Lung (tissue), 12 donors: ENCODE data around the gene MT1G. TPM values are rescaled to one million over a fixed set of nuclear protein-coding genes. Genes with fewer than 3 reads are reported as not detected.
"Not testable (repeated sequence)": the region's sequence is repeated elsewhere in the genome, so short reads cannot be mapped to it uniquely, and the experiment has no call there.

ENCODE experiments used
- ATAC-seq: fragments of 200-7000 bp; cut with Tn5 transposase; one replicate; pipeline ENCODE4 v1.9.1; 2020; ENCODE audit warnings: moderate number of reproducible peaks; ENCODE audit not compliant: insufficient read depth, low FRiP score
- DNase-seq, 3 donors: peaks; one replicate each; pipeline ENCODE4 v3.0.0-alpha.2; 2013 to 2017
- H3K27ac ChIP-seq, 2 donors: one replicate each; pipeline ENCODE4 v1.5.1; 2013; ENCODE audit warnings: mild to moderate bottlenecking in 2 of 2, moderate library complexity in 2 of 2, control low read depth in 1 of 2, inconsistent platforms in 1 of 2, low read depth in 1 of 2, low read length in 1 of 2
- H3K27me3 ChIP-seq, 3 donors: one replicate each; pipeline ENCODE4 v1.5.1; 2013; ENCODE audit warnings: low read length in 2 of 3; ENCODE audit not compliant: control insufficient read depth in 3 of 3, insufficient read depth in 3 of 3
- H3K36me3 ChIP-seq, 4 donors: one replicate each; pipeline ENCODE4 v1.5.1; 2013; ENCODE audit warnings: low read length in 4 of 4, mild to moderate bottlenecking in 1 of 4, moderate library complexity in 1 of 4; ENCODE audit not compliant: control insufficient read depth in 4 of 4, insufficient read depth in 4 of 4
- H3K4me1 ChIP-seq, 5 donors: one replicate each; pipeline ENCODE4 v1.5.1; 2013; ENCODE audit warnings: low read length in 5 of 5, mild to moderate bottlenecking in 2 of 5, moderate library complexity in 1 of 5; ENCODE audit not compliant: control insufficient read depth in 5 of 5, insufficient read depth in 5 of 5
- H3K4me3 ChIP-seq: one replicate; pipeline ENCODE4 v1.5.1; 2013; ENCODE audit warnings: mild to moderate bottlenecking, control low read depth, moderate library complexity
- H3K9ac ChIP-seq, 2 donors: one replicate each; pipeline ENCODE4 v1.5.1; 2013; ENCODE audit warnings: low read length in 2 of 2, control low read depth in 1 of 2; ENCODE audit not compliant: insufficient read depth in 1 of 2
- H3K9me3 ChIP-seq, 4 donors: one replicate each; pipeline ENCODE4 v1.5.1; 2013; ENCODE audit warnings: low read length in 3 of 4, mild to moderate bottlenecking in 1 of 4, moderate library complexity in 1 of 4; ENCODE audit not compliant: control insufficient read depth in 4 of 4, insufficient read depth in 3 of 4
- WGBS, 2 donors: extraction: QIAGEN DNeasy Blood & Tissue Kit; methylation state at CpG; one replicate each; pipeline ENCODE4 v1.1.7; 2013; 5-methylcytosine and 5-hydroxymethylcytosine counted together
- polyA plus RNA-seq, 2 donors: library from polyadenylated mRNA; stranded (reverse); fragments of 200-250 nt; gene quantifications; one replicate each; pipeline ENCODE4 v1.2.1, GENCODE V29; 2013
- total RNA-seq, 2 donors: library from RNA; depleted of rRNA in 1 of 2; stranded (reverse); fragments of >200 nt in 1 of 2; gene quantifications; one replicate each; pipeline ENCODE4 v1.2.1, GENCODE V29; 2014 to 2021
- TF ChIP-seq, protein P1 (sequence below): IDR thresholded peaks from 2 replicates; pipeline ENCODE4 v1.5.1; 2012; ENCODE audit warnings: mild to moderate bottlenecking; ENCODE audit errors: control extremely low read depth, extremely low read depth
- donor health status: control.
- donor health status: control.
- donor health status: Bipolar disorder and iron deficiency.
- donor health status: healthy.
- donor health status: DM: yes; HTN: yes; CAD: no.

MT1G gene
- total and polyA plus RNA-seq, 4 donors: 3.5 to 140 (median 78.0) TPM

DNA sequence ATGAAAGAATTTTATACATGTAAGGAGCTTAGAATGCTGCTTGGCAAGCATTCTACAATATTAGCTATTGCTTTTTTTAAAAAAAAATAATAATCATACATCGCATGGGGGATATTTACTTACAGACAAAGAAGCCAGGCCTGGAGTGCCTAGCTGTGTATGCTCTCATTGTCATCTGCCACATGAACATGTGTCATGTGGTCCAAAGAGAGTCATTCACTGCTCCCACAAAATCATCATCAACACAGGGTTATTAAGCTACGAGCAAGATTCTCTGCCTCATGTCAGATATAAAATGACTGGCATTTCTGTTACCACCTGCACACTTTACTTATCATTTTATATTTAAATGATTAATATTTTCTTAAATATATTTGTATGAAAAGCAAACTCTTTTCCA lies 44.2 kb downstream of the MT1G start:
- WGBS, 2 donors: 96 to 98% methylated on average over 2 of the region's 2 CpGs
- no peaks in the 10 kb centered on the region for H3K36me3 ChIP-seq
- no peaks in the 10 kb centered on the region for H3K9me3 ChIP-seq
- no peak for DNase-seq
- peaks cover 0 to 13% (median 0%) of the 10 kb centered on the region in 5 donors for H3K4me1 ChIP-seq
- H3K27me3 ChIP-seq: peaks cover 0 to 31% (median 17%) of the 10 kb centered on the region in 3 donors
- no peak overlapping the region for H3K4me3 ChIP-seq
- ATAC-seq: no peak
- H3K9ac ChIP-seq: no peak overlapping the region
- TF ChIP-seq, protein P1, sequence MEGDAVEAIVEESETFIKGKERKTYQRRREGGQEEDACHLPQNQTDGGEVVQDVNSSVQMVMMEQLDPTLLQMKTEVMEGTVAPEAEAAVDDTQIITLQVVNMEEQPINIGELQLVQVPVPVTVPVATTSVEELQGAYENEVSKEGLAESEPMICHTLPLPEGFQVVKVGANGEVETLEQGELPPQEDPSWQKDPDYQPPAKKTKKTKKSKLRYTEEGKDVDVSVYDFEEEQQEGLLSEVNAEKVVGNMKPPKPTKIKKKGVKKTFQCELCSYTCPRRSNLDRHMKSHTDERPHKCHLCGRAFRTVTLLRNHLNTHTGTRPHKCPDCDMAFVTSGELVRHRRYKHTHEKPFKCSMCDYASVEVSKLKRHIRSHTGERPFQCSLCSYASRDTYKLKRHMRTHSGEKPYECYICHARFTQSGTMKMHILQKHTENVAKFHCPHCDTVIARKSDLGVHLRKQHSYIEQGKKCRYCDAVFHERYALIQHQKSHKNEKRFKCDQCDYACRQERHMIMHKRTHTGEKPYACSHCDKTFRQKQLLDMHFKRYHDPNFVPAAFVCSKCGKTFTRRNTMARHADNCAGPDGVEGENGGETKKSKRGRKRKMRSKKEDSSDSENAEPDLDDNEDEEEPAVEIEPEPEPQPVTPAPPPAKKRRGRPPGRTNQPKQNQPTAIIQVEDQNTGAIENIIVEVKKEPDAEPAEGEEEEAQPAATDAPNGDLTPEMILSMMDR: no peak
- no peak overlapping the region for H3K27ac ChIP-seq

DNA sequence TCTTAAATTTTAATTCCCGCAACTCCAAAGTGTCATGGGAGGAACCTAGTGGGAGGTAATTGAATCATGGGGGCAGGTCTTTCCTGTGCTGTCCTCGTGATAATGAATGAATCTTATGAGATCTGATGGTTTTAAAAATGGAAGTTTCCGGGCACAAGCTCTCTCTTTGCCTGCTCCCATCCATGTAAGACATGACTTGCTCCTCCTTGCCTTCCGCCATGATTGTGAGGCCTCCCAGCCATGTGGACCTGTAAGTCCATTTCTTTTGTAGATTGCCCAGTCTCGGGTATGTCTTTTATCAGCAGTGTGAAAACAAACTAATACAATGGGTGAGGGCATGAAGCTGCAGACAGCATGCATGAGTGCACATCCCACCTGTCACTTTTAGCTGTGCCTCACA lies 44.7 kb downstream of the MT1G start:
- 91 to 96% methylated on average over 5 of the region's 5 CpGs for WGBS, 2 donors
- ATAC-seq, H3K4me3 ChIP-seq, H3K9me3 ChIP-seq, H3K27ac ChIP-seq, H3K9ac ChIP-seq, H3K36me3 ChIP-seq, DNase-seq: not testable (repeated sequence)
- Histone ChIP-seq H3K27me3 (peaks cover 0 to 34% (median 17%) of the 10 kb centered on the region in 3 donors), H3K4me1 (peaks cover 0 to 15% (median 0%) of the 10 kb centered on the region in 5 donors)

DNA sequence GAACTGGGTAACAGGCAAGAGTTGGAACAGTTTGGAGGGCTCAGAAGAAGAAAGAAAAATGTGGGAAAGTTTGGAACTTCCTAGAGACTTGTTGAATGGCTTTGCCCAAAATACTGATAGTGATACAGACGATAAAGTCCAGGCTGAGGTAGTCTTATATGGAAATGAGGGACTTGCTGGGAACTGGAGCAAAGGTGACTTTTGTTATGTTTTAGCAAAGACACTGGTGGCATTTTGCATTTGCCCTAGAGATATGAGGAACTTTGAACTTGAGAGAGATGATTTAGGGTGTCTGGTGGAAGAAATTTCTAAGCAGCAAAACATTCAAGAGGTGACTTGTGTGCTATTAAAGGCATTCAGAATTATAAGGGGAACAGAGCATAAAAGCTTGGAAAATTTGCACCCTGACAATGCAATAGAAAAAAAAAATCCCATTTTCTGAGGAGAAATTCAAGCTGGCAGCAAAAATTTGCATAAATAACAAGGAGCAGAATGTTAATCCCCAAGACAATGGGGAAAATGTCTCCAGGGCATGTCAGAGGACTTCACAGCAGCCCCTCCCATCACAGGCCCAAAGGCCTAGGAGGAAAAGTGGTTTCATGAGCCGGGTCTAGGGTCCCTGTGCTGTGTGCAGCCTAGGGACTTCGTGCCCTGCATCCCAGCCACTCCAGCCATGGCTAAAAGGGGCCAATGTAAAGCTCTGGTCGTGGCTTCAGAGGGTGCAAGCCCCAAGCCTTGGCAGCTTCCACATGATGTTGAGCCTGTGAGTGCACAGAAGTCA lies 46.0 kb downstream of the MT1G start:
- H3K9me3 ChIP-seq, H3K4me3 ChIP-seq, H3K36me3 ChIP-seq, ATAC-seq, DNase-seq, H3K9ac ChIP-seq, H3K27ac ChIP-seq: not testable (repeated sequence)
- 83 to 94% methylated on average over 4 of the region's 4 CpGs for whole genome bisulfite sequencing, 2 donors
- Histone ChIP-seq H3K27me3 (peaks cover 0 to 43% (median 16%) of the 10 kb centered on the region in 3 donors), H3K4me1 (peaks cover 0 to 25% (median 7%) of the 10 kb centered on the region in 5 donors)

DNA sequence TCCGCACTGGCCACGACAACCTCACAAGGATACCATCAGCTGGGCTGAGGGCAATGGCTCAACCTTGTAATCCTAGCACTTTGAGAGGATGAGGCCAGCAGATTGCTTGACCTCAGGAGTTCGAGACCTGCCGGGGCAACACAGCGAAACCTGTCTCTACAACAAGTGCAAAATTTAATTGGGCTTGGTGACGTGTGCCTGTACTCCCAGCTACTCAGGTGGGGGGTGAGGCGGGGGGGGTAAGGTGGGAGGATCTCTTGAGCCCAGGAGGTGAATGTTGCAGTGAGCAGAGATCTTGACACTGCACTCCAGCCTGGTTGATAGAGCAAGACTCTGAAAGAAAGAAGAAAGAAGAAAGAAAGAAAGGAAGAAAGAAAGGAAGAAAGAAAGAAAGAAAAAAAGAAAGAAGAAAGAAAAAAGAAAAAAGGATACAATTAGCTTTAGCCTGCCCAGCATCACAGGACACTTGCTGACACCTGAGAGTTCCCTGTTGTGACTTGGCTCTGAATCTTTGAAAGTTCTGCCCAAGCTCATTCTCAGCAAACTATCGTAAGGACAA lies 47.4 kb downstream of the MT1G start:
- no peak overlapping the region for H3K27ac ChIP-seq
- no peaks in the 10 kb centered on the region for H3K36me3 ChIP-seq
- 78 to 90% methylated on average over 8 of the region's 8 CpGs for WGBS, 2 donors
- no peak overlapping the region for H3K4me3 ChIP-seq
- TF ChIP-seq, protein P1: no peak
- DNase-seq: no peak
- no peak for ATAC-seq
- H3K4me1 ChIP-seq: peaks cover 0 to 18% (median 7%) of the 10 kb centered on the region in 5 donors
- H3K9me3 ChIP-seq: peaks cover 0 to 2% (median 0%) of the 10 kb centered on the region in 4 donors
- H3K27me3 ChIP-seq: peaks cover 0 to 45% (median 12%) of the 10 kb centered on the region in 3 donors
- no peak overlapping the region for H3K9ac ChIP-seq
